B cell (primary cell): ENCODE measurements around the gene POC1B. TPM values are rescaled to one million over a fixed set of nuclear protein-coding genes. Genes with fewer than 3 reads are reported as not detected.

Source experiments
- ATAC-seq: fragments of 200-7000 bp; cut with Tn5 transposase; one replicate; pipeline ENCODE4 v1.10.0; 2021; ENCODE audit warnings: low read depth, mild to moderate bottlenecking, moderate number of reproducible peaks, moderate library complexity
- CTCF ChIA-PET: fragments of 350-600 bp; sonication (Branson Sonifier 250); formaldehyde crosslinking; loops from one replicate; lab custom pipeline; 2021; ENCODE audit warnings: antibody characterized with exemption, inconsistent platforms; lab: Charles Lee
- POLR2A ChIA-PET: fragments of 350-600 bp; sonication (Branson Sonifier 250); formaldehyde crosslinking; loops from one replicate; lab custom pipeline; 2021; ENCODE audit warnings: antibody characterized with exemption; lab: Charles Lee
- DNase-seq: peaks from one replicate; pipeline ENCODE4 v3.0.0; 2013
- H2AFZ ChIP-seq: 2 replicates; pipeline ENCODE4 v1.6.1; 2012; ENCODE audit warnings: mild to moderate bottlenecking, low read depth, low read length; ENCODE audit not compliant: insufficient read depth, poor library complexity, severe bottlenecking
- H3K27ac ChIP-seq, 2 donors: 1 replicate in 1 of 2; 2 replicates in 1 of 2; pipeline ENCODE4 v1.5.1; 2012 to 2013; ENCODE audit warnings: low read length in 2 of 2, mild to moderate bottlenecking in 2 of 2, moderate library complexity in 1 of 2
- H3K27me3 ChIP-seq, 4 experiments: fragments of 200-600 bp in 1 of 4; sonication (generic) in 1 of 4; replicated peaks in 1 of 4; 1 replicate in 2 of 4; 2 replicates in 2 of 4; pipeline versions ENCODE4 v1.6.1 to v1.7.0; 2013 to 2016; ENCODE audit warnings: low read length in 3 of 4, mild to moderate bottlenecking in 2 of 4, mixed read lengths in 1 of 4, moderate library complexity in 1 of 4; ENCODE audit not compliant: insufficient read depth in 4 of 4, control insufficient read depth in 3 of 4; ENCODE audit errors: control extremely low read depth in 1 of 4
- H3K36me3 ChIP-seq, 2 experiments: replicated peaks in 1 of 2; 1 replicate in 1 of 2; 2 replicates in 1 of 2; pipeline versions ENCODE4 v1.6.1 to v1.7.1; 2013; ENCODE audit warnings: low read length in 1 of 2; ENCODE audit not compliant: insufficient read depth in 2 of 2, control insufficient read depth in 1 of 2; ENCODE audit errors: control extremely low read depth in 1 of 2, extremely low read depth in 1 of 2
- H3K4me1 ChIP-seq, 2 donors: fragments of 200-600 bp in 1 of 2; sonication (generic) in 1 of 2; 1 replicate in 1 of 2; 2 replicates in 1 of 2; pipeline versions ENCODE4 v1.5.1 to v1.6.1; 2013 to 2017; ENCODE audit warnings: low read length in 2 of 2; ENCODE audit not compliant: control insufficient read depth in 2 of 2, insufficient read depth in 2 of 2
- H3K4me2 ChIP-seq: replicated peaks from 2 replicates; pipeline ENCODE3; 2012; ENCODE audit warnings: mild to moderate bottlenecking, low read depth, low read length; ENCODE audit not compliant: poor library complexity, severe bottlenecking
- H3K4me3 ChIP-seq, 5 experiments: fragments of 200-600 bp in 1 of 5; sonication (generic) in 1 of 5; 1 replicate in 3 of 5; 2 replicates in 2 of 5; pipeline versions ENCODE4 v1.5.1 to v1.7.0; 2011 to 2016; ENCODE audit warnings: low read length in 4 of 5, mild to moderate bottlenecking in 4 of 5, low read depth in 2 of 5, control low read depth in 1 of 5, moderate library complexity in 1 of 5; ENCODE audit not compliant: insufficient read depth in 1 of 5; ENCODE audit errors: control extremely low read depth in 1 of 5, extremely low read depth in 1 of 5
- H3K79me2 ChIP-seq: fragments of 200-600 bp; sonication (generic); one replicate; pipeline ENCODE4 v1.6.0; 2016; ENCODE audit warnings: low read length; ENCODE audit not compliant: control insufficient read depth, insufficient read depth
- H3K9ac ChIP-seq: fragments of 200-600 bp; sonication (generic); 2 replicates; pipeline ENCODE4 v1.6.1; 2017; ENCODE audit warnings: mild to moderate bottlenecking, low read length, moderate library complexity
- H3K9me3 ChIP-seq, 3 donors: one replicate each; pipeline versions ENCODE4 v1.6.1 to v1.7.1; 2013; ENCODE audit warnings: low read length in 2 of 3; ENCODE audit not compliant: control insufficient read depth in 2 of 3, insufficient read depth in 1 of 3; ENCODE audit errors: control extremely low read depth in 1 of 3
- H4K20me1 ChIP-seq: 2 replicates; pipeline ENCODE4 v1.6.0; 2012; ENCODE audit warnings: mild to moderate bottlenecking, low read length; ENCODE audit not compliant: insufficient read depth, control insufficient read depth, poor library complexity, severe bottlenecking
- H3K27ac Mint-ChIP-seq: one replicate; pipeline ENCODE4 v1.8.0; 2021; ENCODE audit warnings: mixed read lengths
- H3K27me3 Mint-ChIP-seq: one replicate; pipeline ENCODE4 v1.8.0; 2021; ENCODE audit warnings: mixed read lengths
- H3K4me1 Mint-ChIP-seq: one replicate; pipeline ENCODE4 v1.8.0; 2021; ENCODE audit warnings: mixed read lengths
- H3K4me3 Mint-ChIP-seq: one replicate; pipeline ENCODE4 v1.8.0; 2021; ENCODE audit warnings: mixed read lengths
- H3K9me3 Mint-ChIP-seq: one replicate; pipeline ENCODE4 v1.8.0; 2022; ENCODE audit warnings: mixed read lengths; ENCODE audit not compliant: insufficient read depth
- EZH2 ChIP-seq: IDR thresholded peaks from 2 replicates; pipeline ENCODE4 v1.6.1; 2012; ENCODE audit warnings: borderline replicate concordance, low read depth, mild to moderate bottlenecking, moderate library complexity, low read length; ENCODE audit not compliant: insufficient read depth, poor library complexity, severe bottlenecking
- WGBS: methylation state at CpG from one replicate; pipeline ENCODE4 v1.1.5; 2013; ENCODE audit warnings: missing lambda C conversion rate; ENCODE audit not compliant: insufficient coverage; 5-methylcytosine and 5-hydroxymethylcytosine counted together
- intact Hi-C: fragments of 100-400 bp; cut with micrococcal nuclease; formaldehyde crosslinking; loops from one replicate; pipeline ENCODE4 v1.10.0; 2022
- polyA plus RNA-seq: library from polyadenylated mRNA; depleted of rRNA; stranded (reverse); fragments of >200 nt; gene quantifications from 2 replicates; pipeline ENCODE4 v1.2.3, GENCODE V29; 2012
- total RNA-seq, 2 donors: library from RNA; stranded (reverse); fragments of 120-200 nt in 1 of 2; gene quantifications; 1 replicate in 1 of 2; 2 replicates in 1 of 2; pipeline versions ENCODE4 v1.2.3 to v1.2.4, GENCODE V29; 2013 to 2022
- TF ChIP-seq, protein P1 (sequence below): fragments of 200-600 bp; IDR thresholded peaks from one replicate; pipeline ENCODE4 v1.8.0; 2022; ENCODE audit warnings: antibody characterized with exemption, mild to moderate bottlenecking

Gene POC1B
- total and polyA plus RNA-seq, 2 donors (not counting 1 experiment from before 2014, with no cell fraction given): 12.0 to 39.5 TPM

DNA sequence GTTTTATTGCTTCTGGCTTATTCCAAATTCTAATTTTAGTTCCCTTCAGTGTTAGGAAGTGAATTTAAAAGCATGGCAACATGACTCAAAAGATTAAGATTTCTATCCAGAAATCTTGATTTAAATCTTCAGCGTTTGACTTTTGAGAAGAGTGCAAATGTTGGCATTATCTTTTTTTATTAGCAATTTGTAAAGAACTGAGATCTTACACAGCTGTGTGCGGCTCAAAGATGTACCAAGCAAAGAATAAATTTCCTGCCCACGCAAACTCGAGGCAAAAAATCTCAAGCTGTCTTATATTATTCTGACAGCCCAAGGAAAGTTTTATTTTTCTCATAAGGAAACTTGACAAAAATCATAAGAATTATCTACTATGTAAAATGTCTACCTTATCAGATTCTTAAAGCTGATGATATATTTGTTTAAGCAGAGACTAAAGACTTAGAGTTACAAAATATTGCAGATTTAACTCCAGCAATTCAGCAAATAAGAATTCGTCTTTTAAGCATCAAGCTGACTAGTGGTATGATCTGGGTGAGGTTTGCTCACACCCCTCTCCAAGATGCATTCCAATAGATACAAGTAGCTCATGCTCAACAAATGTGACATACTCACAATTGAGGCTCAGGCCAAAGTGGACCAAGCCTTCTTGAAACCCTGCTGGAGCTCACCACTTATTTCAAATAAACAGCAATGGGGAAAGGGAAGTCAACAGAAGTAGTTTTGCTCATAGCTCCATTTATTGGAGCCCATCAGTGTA, 47.4 kb upstream of the POC1B start:
- H3K9me3 Mint-ChIP-seq: no peaks in the 10 kb centered on the region
- no peak overlapping the region for H3K27ac Mint-ChIP-seq
- Histone ChIP-seq H3K4me3 (no peak overlapping the region), H3K9ac (no peak overlapping the region), H4K20me1 (no peaks in the 10 kb centered on the region), H3K79me2 (no peaks in the 10 kb centered on the region), H2AFZ (no peak overlapping the region), H3K9me3 (no peaks in the 10 kb centered on the region), H3K27ac (no peak overlapping the region), H3K4me1 (peaks cover 0 to 4% of the 10 kb centered on the region in 2 donors), H3K27me3 (no peaks in the 10 kb centered on the region), H3K4me2 (no peak overlapping the region), H3K36me3 (no peaks in the 10 kb centered on the region)
- ChIA-PET POLR2A (no interaction called here), CTCF (interaction anchor here (1.3 kb wide), 1 partner anchor 30 kb away, joined by 4 read pairs; no protein-coding TSS in a partner anchor)
- no peak overlapping the region for H3K4me3 Mint-ChIP-seq
- H3K27me3 Mint-ChIP-seq: no peaks in the 10 kb centered on the region
- 100% methylated on average over 1 of the region's 5 CpGs for WGBS
- intact Hi-C loops: no loop called here
- no peak for ATAC-seq
- peaks cover 8% of the 10 kb centered on the region for H3K4me1 Mint-ChIP-seq
- TF ChIP-seq, protein P1, sequence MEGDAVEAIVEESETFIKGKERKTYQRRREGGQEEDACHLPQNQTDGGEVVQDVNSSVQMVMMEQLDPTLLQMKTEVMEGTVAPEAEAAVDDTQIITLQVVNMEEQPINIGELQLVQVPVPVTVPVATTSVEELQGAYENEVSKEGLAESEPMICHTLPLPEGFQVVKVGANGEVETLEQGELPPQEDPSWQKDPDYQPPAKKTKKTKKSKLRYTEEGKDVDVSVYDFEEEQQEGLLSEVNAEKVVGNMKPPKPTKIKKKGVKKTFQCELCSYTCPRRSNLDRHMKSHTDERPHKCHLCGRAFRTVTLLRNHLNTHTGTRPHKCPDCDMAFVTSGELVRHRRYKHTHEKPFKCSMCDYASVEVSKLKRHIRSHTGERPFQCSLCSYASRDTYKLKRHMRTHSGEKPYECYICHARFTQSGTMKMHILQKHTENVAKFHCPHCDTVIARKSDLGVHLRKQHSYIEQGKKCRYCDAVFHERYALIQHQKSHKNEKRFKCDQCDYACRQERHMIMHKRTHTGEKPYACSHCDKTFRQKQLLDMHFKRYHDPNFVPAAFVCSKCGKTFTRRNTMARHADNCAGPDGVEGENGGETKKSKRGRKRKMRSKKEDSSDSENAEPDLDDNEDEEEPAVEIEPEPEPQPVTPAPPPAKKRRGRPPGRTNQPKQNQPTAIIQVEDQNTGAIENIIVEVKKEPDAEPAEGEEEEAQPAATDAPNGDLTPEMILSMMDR: no peak
- no peak for TF ChIP-seq EZH2
- DNase-seq: no peak

DNA sequence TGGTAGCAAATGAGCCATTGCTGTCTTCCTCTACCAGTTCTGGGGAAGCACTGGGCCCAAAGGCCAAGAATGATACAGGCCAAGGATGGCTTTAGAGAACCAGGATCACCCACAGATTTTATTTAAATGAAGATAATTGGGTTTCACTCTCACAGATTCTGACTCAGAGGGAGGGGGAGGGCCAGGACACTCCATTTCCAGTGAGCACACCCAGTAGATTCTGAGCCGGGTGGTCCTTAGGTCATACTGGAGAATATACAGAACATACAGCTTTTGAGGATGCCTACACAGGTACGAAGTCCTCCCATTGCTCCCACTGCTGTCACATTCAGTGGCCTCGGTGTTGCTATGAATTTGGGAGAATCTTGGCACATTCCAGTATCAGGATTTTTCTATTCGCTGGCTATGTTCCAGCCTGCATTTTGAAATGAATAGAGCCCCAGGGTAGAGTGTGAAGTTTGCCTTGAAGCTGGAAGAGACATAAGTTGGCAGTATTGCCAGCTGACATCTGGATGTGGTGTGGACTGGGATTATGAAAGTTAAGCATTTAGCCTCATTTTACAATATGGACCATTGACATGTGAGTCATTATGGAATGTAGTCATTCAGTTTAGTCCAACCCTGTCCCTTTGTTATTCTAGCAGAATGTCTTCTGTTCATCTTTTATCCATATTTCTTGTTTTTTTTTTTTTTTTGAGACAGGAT, 45.8 kb upstream of the POC1B start:
- Histone ChIP-seq H3K79me2 (no peaks in the 10 kb centered on the region), H3K27ac (no peak overlapping the region), H3K9me3 (no peaks in the 10 kb centered on the region), H3K9ac (no peak overlapping the region), H3K27me3 (no peaks in the 10 kb centered on the region), H3K4me3 (no peak overlapping the region), H2AFZ (no peak overlapping the region), H4K20me1 (no peaks in the 10 kb centered on the region), H3K4me2 (no peak overlapping the region), H3K36me3 (no peaks in the 10 kb centered on the region), H3K4me1 (peaks cover 0 to 4% of the 10 kb centered on the region in 2 donors)
- Mint-ChIP-seq H3K27me3 (no peaks in the 10 kb centered on the region), H3K27ac (no peak overlapping the region), H3K9me3 (no peaks in the 10 kb centered on the region), H3K4me3 (no peak overlapping the region), H3K4me1 (peaks cover 4% of the 10 kb centered on the region)
- ChIA-PET POLR2A (no interaction called here), CTCF (no interaction called here)
- DNase-seq (no peak), ATAC-seq (no peak)
- TF ChIP-seq, protein P1: no peak
- 98% methylated on average over 3 of the region's 4 CpGs for WGBS
- intact Hi-C loops: no loop called here
